Keratinocyte (primary cell): ENCODE data around the gene NDUFC2.

Experiments
- CTCF ChIP-seq, 3 experiments: IDR thresholded peaks in 1 of 3; conservative IDR thresholded peaks in 1 of 3; optimal IDR thresholded peaks in 1 of 3; 2 replicates in 2 of 3; 3 replicates in 1 of 3; pipeline versions ENCODE3 to v1.5.1; 2011; ENCODE audit warnings: low read length in 3 of 3, mild to moderate bottlenecking in 3 of 3, moderate library complexity in 2 of 3, control low read depth in 1 of 3, inconsistent platforms in 1 of 3; ENCODE audit not compliant: insufficient read depth in 2 of 3; ENCODE audit errors: extremely low read depth in 1 of 3
- EZH2 ChIP-seq: IDR thresholded peaks from one replicate; pipeline ENCODE4 v1.6.1; 2012; ENCODE audit warnings: inconsistent platforms, mild to moderate bottlenecking, low read length, moderate library complexity

- TF ChIP-seq CTCF (optimal IDR thresholded peaks at IDR 0.05 in 1 of 3, IDR thresholded peaks at IDR 0.05 in 1 of 3, conservative IDR thresholded peaks at IDR 0.05 in 1 of 3; ENCODE audit: extremely low read depth in 1 of 3, insufficient read depth in 2 of 3, low read length in 3 of 3): no peak
- no peak for TF ChIP-seq EZH2
These were observed 31.6 kb upstream of the NDUFC2 start for GRCh38 chr11:78111298-78111697.
